Stimulated activated CD4-positive, alpha-beta T cell treated with anti-CD3 and anti-CD28 coated beads, Interleukin-1b, Interleukin-23, amount 100 ng/mL, for 1 hour (primary cell): ENCODE data around the gene SUOX.
"Not testable (repeated sequence)": the region's sequence is repeated elsewhere in the genome, so short reads cannot be mapped to it uniquely, and the experiment has no call there.

Experiments used
- DNase-seq, 2 donors: peaks; one replicate each; pipeline ENCODE4 v3.0.0-alpha.2; 2020; ENCODE audit warnings: low read depth in 2 of 2

The SUOX gene

GRCh38 chr12:55983232-55983842 lies 13.7 kb upstream of the SUOX start:
- DNase-seq = no peak

- no peak for DNase-seq
Observed at GRCh38 chr12:55984861-55985260, 12.2 kb upstream of the SUOX start.

GRCh38 chr12:55985341-55985740 lies 11.7 kb upstream of the SUOX start:
- DNase-seq = no peak

- not testable (repeated sequence) for DNase-seq
Observed at GRCh38 chr12:55985976-55986375, 11.1 kb upstream of the SUOX start.

GRCh38 chr12:55991110-55991509 lies 6.0 kb upstream of the SUOX start:
- no peak for DNase-seq

GRCh38 chr12:55993230-55993853 lies 3.7 kb upstream of the SUOX start:
- no peak for DNase-seq

- DNase-seq = no peak
Observed at GRCh38 chr12:55995366-55995765, 1.7 kb upstream of the SUOX start.

- DNase-seq = peak in 1 of 2 donors; percentile 37
Observed at GRCh38 chr12:55996201-55996714, 818 bp upstream of the SUOX start.

- DNase-seq = no peak
Observed at GRCh38 chr12:55997535-55997859, 421 bp downstream of the SUOX start.

GRCh38 chr12:55999522-55999921 lies 2.4 kb downstream of the SUOX start:
- not testable (repeated sequence) for DNase-seq

GRCh38 chr12:55999999-56000540 lies 3.0 kb downstream of the SUOX start:
- not testable (repeated sequence) for DNase-seq

- no peak for DNase-seq
Observed at GRCh38 chr12:56001487-56002100, 4.5 kb downstream of the SUOX start.

GRCh38 chr12:56003376-56003775 lies 6.3 kb downstream of the SUOX start:
- not testable (repeated sequence) for DNase-seq

GRCh38 chr12:56004211-56004610 lies 7.1 kb downstream of the SUOX start:
- DNase-seq = no peak

GRCh38 chr12:56007564-56008559 lies 10.8 kb downstream of the SUOX start:
- DNase-seq = peak; percentile 40 to 63

- DNase-seq = no peak
Observed at GRCh38 chr12:56010111-56010570, 13.1 kb downstream of the SUOX start.

- no peak for DNase-seq
Observed at GRCh38 chr12:56011509-56012090, 14.5 kb downstream of the SUOX start.

- no peak for DNase-seq
Observed at GRCh38 chr12:56013482-56013881, 16.4 kb downstream of the SUOX start.

GRCh38 chr12:56014205-56014604 lies 17.1 kb downstream of the SUOX start:
- no peak for DNase-seq

- DNase-seq = no peak
Observed at GRCh38 chr12:56017181-56017580, 20.1 kb downstream of the SUOX start.

- DNase-seq = no peak
Observed at GRCh38 chr12:56018356-56018755, 21.3 kb downstream of the SUOX start.
